HG03521 (cell line): Measurements from ENCODE around the gene DNLZ.
"Not testable (repeated sequence)": the region's sequence is repeated elsewhere in the genome, so short reads cannot be mapped to it uniquely, and the experiment has no call there.

Source experiments
- ATAC-seq: cut with Tn5 transposase; IDR thresholded peaks from one replicate; pipeline ENCODE4 v1.9.1; 2021; ENCODE audit warnings: mild to moderate bottlenecking, moderate library complexity; ENCODE audit not compliant: unreplicated experiment

Gene DNLZ

GRCh38 chr9:136363106-136363948 is at the start of gene DNLZ:
Gene DNLZ, minus strand, starts transcription at chr9:136363744. Its CDS starts 30 bp downstream, at chr9:136363714.
- peak; percentile 68 for ATAC-seq

DNA sequence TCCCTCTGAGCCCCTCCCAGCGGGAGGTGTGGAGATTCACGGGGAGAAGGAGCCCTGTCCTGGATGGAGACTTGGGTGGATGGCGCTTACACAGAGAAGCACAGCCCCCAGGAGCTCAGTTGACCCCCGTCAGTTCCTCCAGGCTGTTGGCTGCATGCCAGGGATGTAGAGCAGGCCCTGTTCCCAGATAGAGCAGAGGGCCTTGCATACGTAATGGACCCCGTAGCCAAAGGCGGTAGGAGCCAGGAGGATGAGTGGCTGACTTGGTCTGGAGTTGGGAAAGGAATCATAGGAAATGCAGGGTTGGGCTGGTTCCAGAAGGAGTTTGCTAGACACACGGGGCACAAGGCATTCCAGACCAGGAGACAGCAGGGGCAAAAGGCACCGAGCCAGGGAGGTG is 49.4 kb upstream of the DNLZ start:
- no peak for ATAC-seq

DNA sequence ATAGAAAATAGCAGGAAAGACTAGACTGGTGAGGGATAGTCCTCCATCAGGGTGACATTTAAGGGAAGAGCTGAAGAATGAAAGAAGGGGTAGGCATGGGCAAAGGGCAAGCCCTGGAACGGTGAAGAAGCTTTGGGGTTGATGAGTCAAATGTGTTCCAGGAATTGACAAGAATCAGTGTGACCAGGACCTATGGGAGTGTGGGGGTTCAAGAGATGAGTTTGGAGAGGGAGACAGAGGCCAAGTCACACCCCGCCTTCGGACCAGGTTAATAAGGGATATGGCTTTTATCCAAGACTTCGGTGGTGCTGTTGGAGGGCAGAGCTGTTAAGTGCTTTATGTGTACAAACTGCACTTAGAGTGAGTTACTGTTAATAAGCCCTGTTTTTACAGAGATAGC is 47.8 kb upstream of the DNLZ start:
- ATAC-seq = no peak

DNA sequence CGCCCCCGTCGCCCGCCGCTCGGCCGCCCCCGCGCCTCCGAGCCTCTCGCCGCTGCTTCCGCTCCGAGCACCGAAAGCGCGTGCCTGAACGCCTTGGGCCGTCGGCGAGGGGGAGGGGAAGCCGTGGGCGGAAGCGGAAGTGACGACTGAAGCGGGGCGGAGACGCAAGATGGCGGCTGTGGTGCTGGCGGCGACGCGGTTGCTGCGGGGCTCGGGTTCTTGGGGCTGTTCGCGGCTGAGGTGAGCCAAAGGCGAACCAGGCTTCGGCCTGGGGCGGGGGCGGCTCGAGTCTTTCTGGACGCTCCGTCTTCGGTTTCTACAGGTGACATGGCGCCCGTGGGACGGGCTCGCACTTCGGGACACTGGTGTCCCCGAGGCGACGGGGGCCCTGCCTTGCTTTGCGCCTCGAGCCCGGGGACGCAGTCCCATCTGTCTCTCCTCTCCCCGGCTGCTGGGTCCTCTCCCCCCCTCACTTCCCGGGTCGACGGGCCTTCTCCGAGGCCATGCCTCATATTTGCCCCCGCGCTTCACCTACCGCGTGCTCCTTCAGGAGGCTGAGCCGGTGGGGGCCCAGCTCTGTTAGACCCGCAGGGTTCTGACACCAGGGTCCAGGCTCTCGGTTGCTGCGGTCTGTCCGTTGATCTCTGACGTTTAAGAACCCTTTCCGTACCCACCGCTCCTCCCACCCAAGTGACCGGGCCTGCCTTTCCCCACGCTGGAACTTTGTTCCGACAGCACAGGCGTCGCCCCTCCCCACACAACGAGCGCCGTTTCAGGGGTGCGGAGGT is 47.1 kb upstream of the DNLZ start, which contains the start of the genes ENTR1 and PMPCA:
Gene ENTR1, minus strand, starts transcription at position 115 of the 788 bp plus-strand sequence. CDS start 217 bp downstream, outside the sequence.
Gene PMPCA, plus strand, starts transcription at position 159 of the 788 bp plus-strand sequence. Its CDS starts 11 bp downstream, at position 170.
- peak; percentile 79 for ATAC-seq

DNA sequence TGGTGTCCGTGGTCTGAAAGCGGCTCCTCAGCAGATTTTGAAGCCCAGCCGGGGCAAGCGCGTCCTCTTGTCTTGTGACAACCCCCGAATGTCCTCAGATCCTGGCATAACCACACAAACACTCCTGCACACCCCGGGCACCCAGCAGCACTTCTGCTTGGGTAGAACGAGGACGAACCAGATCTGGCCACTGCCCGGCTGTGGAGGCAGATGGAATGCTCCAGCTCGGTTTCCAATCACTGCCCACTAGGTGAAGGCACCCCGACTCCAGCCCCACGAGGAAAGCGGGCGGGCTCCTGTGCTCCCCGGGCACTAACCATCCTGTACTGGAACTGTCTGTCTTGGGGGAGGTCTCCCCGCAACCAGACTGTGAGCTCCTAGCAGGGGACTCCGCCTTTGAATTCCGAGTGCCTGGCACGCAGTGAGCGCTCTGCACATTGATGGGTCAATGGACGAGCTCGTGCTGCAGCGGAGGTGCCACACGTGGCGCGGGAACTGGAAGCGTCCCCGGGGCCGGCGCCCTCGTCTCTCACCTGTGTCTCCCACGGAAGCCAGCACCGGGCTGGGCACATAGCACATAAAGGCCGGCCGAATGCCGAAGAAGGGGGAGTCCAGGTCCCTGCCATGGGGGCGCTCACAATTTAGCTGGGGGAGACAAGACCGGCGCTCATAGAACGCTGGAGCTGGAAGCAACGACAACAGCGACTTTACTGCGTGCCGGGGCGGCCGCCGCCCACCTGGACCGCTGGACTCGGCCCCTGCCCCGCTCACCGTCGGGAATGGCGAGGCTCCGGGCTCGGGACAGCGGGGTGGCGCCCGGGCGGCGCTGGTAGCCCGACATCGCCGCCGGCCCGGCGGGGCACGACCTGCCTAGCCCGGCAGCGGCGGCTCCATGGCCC is 46.3 kb upstream of the DNLZ start:
- ATAC-seq = peak; percentile 19

GRCh38 chr9:136407911-136408310 is 44.4 kb upstream of the DNLZ start:
- ATAC-seq = no peak

- not testable (repeated sequence) for ATAC-seq
These were observed 43.5 kb upstream of the DNLZ start for GRCh38 chr9:136407061-136407460.

GRCh38 chr9:136405904-136406303 is 42.4 kb upstream of the DNLZ start:
- not testable (repeated sequence) for ATAC-seq

DNA sequence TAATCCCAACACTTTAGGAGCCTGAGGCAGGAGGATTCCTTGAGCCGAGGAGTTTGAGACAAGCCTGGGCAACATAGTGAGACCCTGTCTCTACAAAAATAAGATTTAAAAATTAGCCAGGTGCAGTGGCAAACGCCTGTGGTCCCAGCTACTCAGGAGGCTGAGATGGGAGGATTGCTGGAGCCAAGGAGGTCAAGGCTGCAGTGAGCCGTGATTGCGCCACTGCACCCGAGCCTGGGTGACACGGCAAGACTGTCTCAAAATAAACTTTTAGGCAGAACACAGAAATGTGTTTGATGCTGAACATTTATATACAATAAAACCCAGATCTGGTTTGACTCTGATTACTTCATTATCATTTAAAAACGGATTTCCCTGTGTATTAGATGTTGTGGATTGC is 41.9 kb upstream of the DNLZ start:
- ATAC-seq = no peak

- no peak for ATAC-seq
These were observed 41.2 kb upstream of the DNLZ start for GRCh38 chr9:136404801-136405136.

- no peak for ATAC-seq
These were observed 40.6 kb upstream of the DNLZ start for GRCh38 chr9:136403915-136404800.

- no peak for ATAC-seq
These were observed 40.0 kb upstream of the DNLZ start for GRCh38 chr9:136403538-136403914.

DNA sequence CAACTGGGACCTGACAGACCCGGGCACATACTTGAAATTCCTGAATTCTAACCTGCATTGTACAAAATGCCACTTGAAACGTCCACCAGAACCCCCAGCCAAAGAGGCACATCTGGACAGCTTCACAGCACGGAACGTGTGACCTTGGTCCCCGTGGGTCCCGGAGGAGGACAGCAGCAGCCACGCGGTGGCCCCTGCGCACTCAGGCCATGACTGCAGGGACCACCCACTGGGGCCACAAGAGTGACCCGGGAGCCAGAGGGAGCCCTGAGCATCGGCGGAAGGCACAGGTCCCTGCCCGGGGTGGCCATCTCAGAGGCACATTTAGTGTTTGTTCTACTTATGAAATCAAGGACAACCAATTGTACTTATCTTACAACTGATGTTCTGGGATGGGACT is 38.5 kb upstream of the DNLZ start:
- ATAC-seq = no peak

DNA sequence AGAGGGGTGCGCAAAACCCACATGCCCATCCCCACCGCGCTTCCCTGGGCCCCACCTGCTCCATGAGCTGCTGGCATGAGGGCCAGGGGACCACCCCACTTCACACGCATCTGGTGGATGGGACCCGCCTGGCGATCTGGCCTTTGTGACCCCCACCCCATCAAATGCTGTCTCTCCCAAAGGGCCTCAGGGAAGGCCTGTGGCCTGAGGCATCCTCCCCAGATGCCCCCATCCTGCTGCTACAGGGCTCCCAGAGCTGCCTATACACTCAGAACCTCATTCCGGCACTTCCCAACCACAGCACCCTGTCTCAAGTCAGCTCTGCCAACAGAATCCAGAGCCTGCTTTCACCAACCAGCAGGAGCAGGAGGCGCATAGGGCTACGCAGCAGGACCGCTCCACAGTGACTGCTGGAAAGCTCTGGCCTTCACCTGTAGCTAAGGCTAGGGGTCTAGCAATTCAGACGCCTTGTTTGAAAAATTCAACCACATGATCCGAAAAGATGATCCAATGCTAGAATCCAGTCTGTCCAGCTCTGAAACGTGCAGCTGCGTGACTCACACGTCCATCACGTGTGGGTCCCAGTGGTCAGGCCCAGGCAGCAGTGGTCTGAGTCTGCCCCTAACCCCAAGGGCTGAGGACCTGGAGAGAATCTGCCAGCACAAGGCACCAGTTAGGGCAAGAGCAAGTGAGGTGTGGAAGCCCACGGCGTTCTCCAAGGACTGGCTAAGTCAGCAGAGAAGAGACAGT is 37.8 kb upstream of the DNLZ start:
- no peak for ATAC-seq

DNA sequence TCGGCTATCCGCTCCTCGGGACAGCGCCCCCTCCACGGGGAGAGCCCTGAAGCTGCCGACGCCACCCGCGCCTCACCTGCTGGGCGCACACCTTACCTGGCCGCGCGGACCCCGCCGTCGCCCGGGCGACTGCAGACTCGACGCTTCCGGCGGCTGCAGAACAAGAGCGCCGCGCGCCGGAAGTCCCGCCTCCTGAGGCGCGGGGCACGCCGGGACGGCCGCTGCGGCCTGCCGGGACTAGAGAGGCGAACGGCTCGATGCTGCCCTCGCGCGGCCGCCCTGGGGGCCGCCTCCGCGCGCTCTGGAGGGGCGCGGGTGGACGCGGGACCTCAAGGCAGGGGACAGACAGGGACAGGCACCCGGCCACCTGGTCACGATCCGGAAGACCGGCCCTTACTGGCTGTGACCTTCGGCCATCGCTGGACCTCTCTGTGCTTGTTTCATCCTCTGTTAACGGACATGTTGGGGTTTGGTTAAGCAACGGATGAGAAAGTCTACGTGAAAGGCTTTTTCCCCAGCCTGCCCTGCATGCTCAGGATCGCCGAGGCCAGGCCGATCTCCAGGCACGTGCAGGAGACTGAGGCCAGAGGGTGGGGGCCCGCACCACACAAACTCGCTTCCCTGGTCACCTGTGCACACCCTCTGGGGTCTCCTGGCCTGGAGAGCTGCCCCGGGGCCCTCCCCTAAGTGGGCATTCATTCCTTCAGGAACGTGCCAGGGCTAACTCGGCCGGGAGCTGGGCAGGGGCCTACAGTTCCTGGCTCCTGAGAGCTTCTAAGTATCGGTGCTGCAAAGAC is 36.7 kb upstream of the DNLZ start, which contains the start of gene SNAPC4:
Gene SNAPC4, minus strand, starts transcription at position 133 of the 797 bp plus-strand sequence. CDS start 1,742 bp downstream, outside the sequence.
- peak; percentile 76 for ATAC-seq

DNA sequence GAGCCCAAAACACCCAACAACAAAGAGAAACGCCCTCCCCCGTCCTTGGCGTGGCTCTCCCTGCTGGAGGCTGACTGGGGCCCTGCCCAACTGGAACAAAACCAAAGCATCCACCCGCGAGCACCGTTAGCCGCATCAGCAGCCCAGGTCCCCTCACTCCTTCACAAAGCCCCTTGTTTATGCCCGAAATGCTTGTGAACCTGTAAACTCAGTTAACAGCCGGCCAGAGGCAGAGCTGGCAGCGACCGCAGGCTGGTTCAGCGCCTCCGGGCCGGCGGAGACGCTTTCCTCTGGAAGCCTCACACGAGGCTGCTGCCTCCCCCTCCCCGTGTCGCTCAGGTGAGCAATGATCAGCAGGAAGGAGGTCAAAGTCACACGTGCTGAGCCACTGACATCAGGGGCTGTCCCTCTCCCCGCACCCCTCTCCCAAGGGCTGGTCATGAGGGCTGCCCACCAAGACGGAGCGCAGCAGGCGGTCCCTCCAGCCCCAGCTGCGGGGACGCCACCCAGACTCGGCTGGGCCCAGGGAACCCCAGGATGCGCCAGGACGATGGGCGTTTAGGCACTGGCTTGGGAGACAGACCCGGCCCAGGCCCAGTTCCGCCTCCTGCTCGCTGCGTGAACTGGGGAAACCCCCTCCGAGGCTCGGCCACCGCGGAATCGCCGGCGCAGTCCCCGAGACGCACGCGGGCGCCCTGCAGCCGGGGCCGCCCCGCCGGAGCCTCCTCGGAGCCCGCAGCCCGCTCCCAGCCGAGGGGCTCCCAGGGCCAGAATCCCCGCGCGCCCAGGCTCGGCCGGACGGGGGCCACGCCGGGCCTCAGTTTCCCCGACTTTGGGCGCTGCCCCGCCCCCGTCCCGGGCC is 35.9 kb upstream of the DNLZ start:
- peak; percentile 20 for ATAC-seq

GRCh38 chr9:136398286-136398685 is 34.7 kb upstream of the DNLZ start:
- no peak for ATAC-seq
